GM13977 (cell line): ENCODE results near the gene MSI2.

Experiments used
- DNase-seq: peaks from one replicate; pipeline ENCODE4 v3.0.0; 2012; ENCODE audit warnings: low spot score
- CTCF ChIP-seq: IDR thresholded peaks from 2 replicates; pipeline ENCODE4 v1.5.1; 2012; ENCODE audit warnings: mild to moderate bottlenecking, control low read depth; ENCODE audit not compliant: insufficient read depth; ENCODE audit errors: extremely low read depth, missing control alignments
- in situ Hi-C: fragments of 300-500 bp; cut with MboI; formaldehyde crosslinking; loops from one replicate; pipeline ENCODE4 v1.12.0; 2022; ENCODE audit warnings: low sequenced_read_pairs, low pct_unique_long_range_greater_than_20kb, mixed read lengths, inconsistent platforms; ENCODE audit not compliant: unreplicated experiment

The MSI2 gene

GRCh38 chr17:57539529-57540301 is 283.4 kb downstream of the MSI2 start:
- no peak for TF ChIP-seq CTCF

GRCh38 chr17:57540596-57540995 is 284.3 kb downstream of the MSI2 start:
- in situ Hi-C loops = no loop called here
- no peak for TF ChIP-seq CTCF
- DNase-seq = no peak

More at GRCh38 chr17:57539529-57540301, 283.4 kb downstream of the MSI2 start:
- in situ Hi-C loops = no loop called here
- no peak for DNase-seq

GRCh38 chr17:57541049-57541448 is 284.7 kb downstream of the MSI2 start:
- in situ Hi-C loops = no loop called here
- DNase-seq = no peak
- TF ChIP-seq CTCF = no peak

- in situ Hi-C loops = no loop called here
- no peak for TF ChIP-seq CTCF
- no peak for DNase-seq
Measured at GRCh38 chr17:57541472-57542394, 285.4 kb downstream of the MSI2 start.

- in situ Hi-C loops = no loop called here
- DNase-seq = no peak
- TF ChIP-seq CTCF = no peak
Measured at GRCh38 chr17:57542510-57542909, 286.2 kb downstream of the MSI2 start.

GRCh38 chr17:57543230-57543629 is 286.9 kb downstream of the MSI2 start:
- in situ Hi-C loops = no loop called here
- no peak for DNase-seq
- no peak for TF ChIP-seq CTCF
